ENCODE measurements around the gene TNRC6A. TPM values are rescaled to one million over a fixed set of nuclear protein-coding genes. Genes with fewer than 3 reads are reported as not detected.

Gene TNRC6A
- total RNA-seq = 10 to 100 TPM; 81.5 to 84.7 TPM
- polyA plus RNA-seq (2013, experiment 1 of 2) = 48.8 TPM
- 54.2 TPM for polyA plus RNA-seq (2013, experiment 2 of 2)
- long read RNA-seq, experiment 1, partial matches to known transcripts = 18 of 20 reads
- long read RNA-seq, experiment 1, other reads (novel, unspliced or antisense) = 2 of 20 reads
- long read RNA-seq, experiment 2, partial matches to known transcripts = 14 of 39 reads
- long read RNA-seq, experiment 2, other reads (novel, unspliced or antisense) = 23 of 39 reads
- long read RNA-seq, experiment 3, partial matches to known transcripts = 14 of 19 reads
- long read RNA-seq, experiment 3, other reads (novel, unspliced or antisense) = 5 of 19 reads
- long read RNA-seq, experiment 4, partial matches to known transcripts = 0 of 3 reads
- long read RNA-seq, experiment 4, other reads (novel, unspliced or antisense) = 3 of 3 reads

- peaks cover 28% of the 10 kb centered on the region for H3K36me3 ChIP-seq (ENCODE audit: control insufficient read depth, insufficient read depth, low read length)
- peak within 1 kb of the TSS; percentile 84 for H3K9ac ChIP-seq (ENCODE audit: extremely low read depth, low read length, poor library complexity, severe bottlenecking)
- H3K27me3 ChIP-seq (ENCODE audit: control insufficient read depth, insufficient read depth, low read length, poor library complexity, severe bottlenecking) = no peaks in the 10 kb centered on the region
- DNase-seq = peak; percentile 96
- Mint-ChIP-seq H3K9me3 (no peaks in the 10 kb centered on the region), H3K4me3 (peak within 1 kb of the TSS; percentile 92), H3K27me3 (ENCODE audit: insufficient read depth) (no peaks in the 10 kb centered on the region), H3K27ac (peak within 1 kb of the TSS; percentile 95), H3K4me1 (peaks cover 18% of the 10 kb centered on the region), H3K36me3 (ENCODE audit: low read depth) (peaks cover 24% of the 10 kb centered on the region)
- no peak for TF ChIP-seq CTCF (conservative IDR thresholded peaks at IDR 0.05)
- no peaks in the 10 kb centered on the region for H3K9me3 ChIP-seq (ENCODE audit: control insufficient read depth, low read length)
- 0 to 1% methylated on average over 25 to 78 of the region's 78 CpGs for WGBS, 2 experiments (ENCODE audit: insufficient coverage in 1 of 2, insufficient read length in 1 of 2)
- H3K4me1 ChIP-seq (ENCODE audit: control insufficient read depth, insufficient read depth, low read length) = peaks cover 6% of the 10 kb centered on the region
- H3K27ac ChIP-seq (ENCODE audit: low read depth, low read length) = peak within 1 kb of the TSS; percentile 93
- peak within 1 kb of the TSS; percentile 96 for H3K4me3 ChIP-seq (ENCODE audit: low read length)
Measured at GRCh38 chr16:24729243-24729950, at the start of gene TNRC6A. Gene TNRC6A, plus strand, starts transcription at chr16:24729651. Its CDS starts 191 bp downstream, at chr16:24729842.

DNA sequence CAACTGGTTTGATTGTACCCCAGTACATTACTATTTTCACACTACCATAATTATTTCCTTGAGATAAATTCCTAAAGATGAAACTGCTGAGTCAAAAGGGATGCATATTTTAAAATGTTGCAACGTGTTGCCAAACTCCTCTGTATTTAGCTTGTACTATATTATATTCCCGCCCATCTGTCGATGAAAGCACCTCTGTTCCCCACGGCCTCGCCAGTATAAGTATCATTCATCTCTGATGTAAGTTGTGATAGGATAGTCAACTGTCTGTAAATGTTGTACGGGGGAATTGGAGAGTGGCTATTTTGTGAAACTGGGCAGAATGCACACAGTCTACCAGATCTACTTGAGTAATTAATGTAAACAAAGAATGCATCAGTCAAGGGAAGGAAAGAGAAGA lies 47.7 kb upstream of the TNRC6A start:
- H3K36me3 Mint-ChIP-seq (ENCODE audit: low read depth) = no peaks in the 10 kb centered on the region
- Histone ChIP-seq H3K4me1 (ENCODE audit: control insufficient read depth, insufficient read depth, low read length) (no peaks in the 10 kb centered on the region), H3K36me3 (ENCODE audit: control insufficient read depth, insufficient read depth, low read length) (no peaks in the 10 kb centered on the region), H3K9ac (ENCODE audit: extremely low read depth, low read length, poor library complexity, severe bottlenecking) (no peak overlapping the region), H3K27me3 (ENCODE audit: control insufficient read depth, insufficient read depth, low read length, poor library complexity, severe bottlenecking) (no peaks in the 10 kb centered on the region), H3K27ac (ENCODE audit: low read depth, low read length) (no peak overlapping the region), H3K9me3 (ENCODE audit: control insufficient read depth, low read length) (no peaks in the 10 kb centered on the region), H3K4me3 (ENCODE audit: low read length) (no peak overlapping the region)
- no peak for DNase-seq
- no peak overlapping the region for H3K27ac Mint-ChIP-seq
- H3K4me1 Mint-ChIP-seq = peaks cover 15% of the 10 kb centered on the region
- 83 to 96% methylated on average over 1 to 6 of the region's 6 CpGs for WGBS, 2 experiments (ENCODE audit: insufficient coverage in 1 of 2, insufficient read length in 1 of 2)
- no peak for TF ChIP-seq CTCF (conservative IDR thresholded peaks at IDR 0.05)
- H3K27me3 Mint-ChIP-seq (ENCODE audit: insufficient read depth) = no peaks in the 10 kb centered on the region
- H3K9me3 Mint-ChIP-seq = no peaks in the 10 kb centered on the region
- no peak overlapping the region for H3K4me3 Mint-ChIP-seq

DNA sequence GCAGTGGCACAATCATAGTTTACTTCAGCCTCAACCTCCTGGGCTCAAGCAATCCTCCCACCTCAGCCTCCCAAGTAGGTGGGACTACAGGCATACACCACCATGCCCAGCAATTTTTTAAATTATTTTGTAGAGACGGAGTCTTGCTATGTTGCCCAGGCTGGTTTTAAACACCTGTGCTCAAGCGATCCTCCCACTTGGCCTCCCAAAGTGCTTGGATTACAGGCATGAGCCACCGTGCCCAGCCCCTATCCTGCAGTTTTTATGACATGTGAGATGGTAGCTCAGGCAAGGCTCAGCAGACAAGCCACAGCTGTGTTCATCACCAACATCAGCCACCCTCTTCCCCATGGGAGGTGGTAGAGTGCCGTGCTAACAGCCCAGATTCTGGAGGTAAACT lies 46.2 kb upstream of the TNRC6A start:
- Histone ChIP-seq H3K27ac (ENCODE audit: low read depth, low read length) (no peak overlapping the region), H3K9ac (ENCODE audit: extremely low read depth, low read length, poor library complexity, severe bottlenecking) (no peak overlapping the region), H3K9me3 (ENCODE audit: control insufficient read depth, low read length) (no peaks in the 10 kb centered on the region), H3K4me3 (ENCODE audit: low read length) (no peak overlapping the region), H3K4me1 (ENCODE audit: control insufficient read depth, insufficient read depth, low read length) (no peaks in the 10 kb centered on the region), H3K36me3 (ENCODE audit: control insufficient read depth, insufficient read depth, low read length) (no peaks in the 10 kb centered on the region), H3K27me3 (ENCODE audit: control insufficient read depth, insufficient read depth, low read length, poor library complexity, severe bottlenecking) (no peaks in the 10 kb centered on the region)
- H3K4me3 Mint-ChIP-seq = no peak overlapping the region
- 89 to 95% methylated on average over 3 to 4 of the region's 4 CpGs for WGBS, 2 experiments (ENCODE audit: insufficient coverage in 1 of 2, insufficient read length in 1 of 2)
- peak overlapping the region; percentile 12 for H3K27ac Mint-ChIP-seq
- no peaks in the 10 kb centered on the region for H3K9me3 Mint-ChIP-seq
- no peak for TF ChIP-seq CTCF (conservative IDR thresholded peaks at IDR 0.05)
- peaks cover 15% of the 10 kb centered on the region for H3K4me1 Mint-ChIP-seq
- DNase-seq = no peak
- no peaks in the 10 kb centered on the region for H3K36me3 Mint-ChIP-seq (ENCODE audit: low read depth)
- no peaks in the 10 kb centered on the region for H3K27me3 Mint-ChIP-seq (ENCODE audit: insufficient read depth)

Measured in endodermal cell (in vitro differentiated cells).